ENCODE results near the gene KCNT2. TPM values are rescaled to one million over a fixed set of nuclear protein-coding genes. Genes with fewer than 3 reads are reported as not detected.

Gene KCNT2
- total and polyA plus RNA-seq, 4 donors, result 1.7 to 11.2 (median 6.8) TPM

DNA sequence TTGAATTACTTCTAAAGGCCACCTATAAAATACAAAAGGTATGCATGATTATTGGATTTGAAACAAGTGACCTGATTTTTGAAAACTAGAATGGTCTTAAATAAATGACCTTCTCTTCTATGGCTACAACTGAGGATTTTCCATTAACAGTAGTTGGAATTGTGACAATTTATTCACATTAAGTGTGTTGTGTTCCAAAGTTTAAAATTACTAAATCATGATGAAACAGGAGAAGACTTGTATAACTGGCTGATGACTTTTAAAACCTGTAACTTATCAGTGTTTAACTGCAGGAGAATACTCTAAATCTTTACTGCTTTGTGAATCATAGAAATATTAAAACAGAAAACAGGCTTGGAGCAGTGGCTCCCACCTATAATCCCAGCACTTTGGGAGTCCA lies 4.6 kb downstream of the KCNT2 start:
- Histone ChIP-seq H3K9ac (ENCODE audit: low read depth in 1 of 2, low read length in 2 of 2) (no peak overlapping the region), H3K4me3 (ENCODE audit: low read depth in 1 of 3, low read length in 3 of 3) (no peak overlapping the region), H3K27ac (ENCODE audit: low read depth in 1 of 2, low read length in 2 of 2) (peak overlapping the region; percentile 62 to 70), H3K4me1 (ENCODE audit: control insufficient read depth in 4 of 4, insufficient read depth in 4 of 4, low read length in 3 of 4) (peaks cover 3 to 38% (median 18%) of the 10 kb centered on the region in 4 donors), H3K9me3 (ENCODE audit: control insufficient read depth in 4 of 4, low read length in 3 of 4) (no peaks in the 10 kb centered on the region), H3K36me3 (ENCODE audit: control insufficient read depth in 4 of 4, insufficient read depth in 3 of 4, low read depth in 1 of 4, low read length in 3 of 4) (no peaks in the 10 kb centered on the region), H3K27me3 (ENCODE audit: control insufficient read depth in 4 of 4, insufficient read depth in 4 of 4, low read length in 3 of 4) (no peaks in the 10 kb centered on the region)
- DNase-seq (ENCODE audit: low spot score), result no peak
- TF ChIP-seq GABPA (IDR thresholded peaks at IDR 0.05 in 1 of 2, conservative IDR thresholded peaks at IDR 0.05 in 1 of 2) (no peak), FOXA1 (IDR thresholded peaks at IDR 0.05) (no peak), RXRA (IDR thresholded peaks at IDR 0.05) (peak in 1 of 2 donors; percentile 34), HNF4A (conservative IDR thresholded peaks at IDR 0.05) (peak; percentile 78 to 79), EGR1 (IDR thresholded peaks at IDR 0.05; ENCODE audit: low read depth in 2 of 2) (no peak), NR2F2 (IDR thresholded peaks at IDR 0.05) (no peak), YY1 (IDR thresholded peaks at IDR 0.05) (peak; percentile 44), ZBTB33 (IDR thresholded peaks at IDR 0.05) (no peak), SP1 (IDR thresholded peaks at IDR 0.05) (peak; percentile 30), RAD21 (IDR thresholded peaks at IDR 0.05) (peak; percentile 24 to 28)
- TF ChIP-seq, protein P1, sequence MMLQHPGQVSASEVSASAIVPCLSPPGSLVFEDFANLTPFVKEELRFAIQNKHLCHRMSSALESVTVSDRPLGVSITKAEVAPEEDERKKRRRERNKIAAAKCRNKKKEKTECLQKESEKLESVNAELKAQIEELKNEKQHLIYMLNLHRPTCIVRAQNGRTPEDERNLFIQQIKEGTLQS (IDR thresholded peaks at IDR 0.05), result peak; percentile 76
- TF ChIP-seq, protein P2, sequence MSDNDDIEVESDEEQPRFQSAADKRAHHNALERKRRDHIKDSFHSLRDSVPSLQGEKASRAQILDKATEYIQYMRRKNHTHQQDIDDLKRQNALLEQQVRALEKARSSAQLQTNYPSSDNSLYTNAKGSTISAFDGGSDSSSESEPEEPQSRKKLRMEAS (IDR thresholded peaks at IDR 0.05), result no peak

DNA sequence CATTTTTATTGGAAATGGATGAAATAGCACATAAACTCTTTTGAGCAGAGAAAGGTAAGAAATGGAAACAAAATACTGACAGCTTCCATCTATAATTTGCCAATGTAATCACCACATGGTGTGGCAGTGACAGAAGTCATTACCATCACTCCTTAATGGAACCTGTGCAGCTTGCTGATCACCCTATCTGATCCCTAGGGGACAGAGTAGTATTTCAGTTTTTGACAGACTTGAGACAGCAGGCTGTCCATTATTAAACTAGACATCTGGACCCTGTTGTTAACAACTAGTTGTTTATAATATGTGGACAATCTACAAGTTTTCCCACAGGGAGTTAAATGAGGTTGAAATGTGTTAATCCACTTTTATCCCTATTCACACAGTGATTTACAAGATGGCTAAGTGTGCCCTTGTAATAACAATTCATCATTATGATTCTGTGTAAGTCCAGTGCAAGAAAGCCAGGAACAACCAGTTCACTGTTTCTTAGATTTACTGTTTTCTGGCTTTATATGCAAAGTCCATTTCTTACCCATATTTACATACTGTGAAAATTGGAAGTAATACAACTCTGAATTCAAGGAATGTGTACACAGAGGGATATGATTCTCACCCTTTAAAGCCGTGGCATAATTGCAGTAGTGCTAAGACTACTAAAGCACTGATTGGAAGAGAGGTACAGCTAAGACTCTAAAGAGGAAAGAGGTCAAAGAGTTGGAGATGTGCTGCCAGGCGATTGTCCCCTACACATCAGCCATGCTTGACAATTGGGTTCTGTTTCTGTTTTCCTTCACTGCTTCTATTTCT lies 9.1 kb downstream of the KCNT2 start:
- Histone ChIP-seq H3K4me1 (ENCODE audit: control insufficient read depth in 4 of 4, insufficient read depth in 4 of 4, low read length in 3 of 4) (peaks cover 2 to 11% (median 5%) of the 10 kb centered on the region in 4 donors), H3K4me3 (ENCODE audit: low read depth in 1 of 3, low read length in 3 of 3) (no peak overlapping the region), H3K27me3 (ENCODE audit: control insufficient read depth in 4 of 4, insufficient read depth in 4 of 4, low read length in 3 of 4) (no peaks in the 10 kb centered on the region), H3K36me3 (ENCODE audit: control insufficient read depth in 4 of 4, insufficient read depth in 3 of 4, low read depth in 1 of 4, low read length in 3 of 4) (peaks cover 0 to 2% (median 0%) of the 10 kb centered on the region in 4 donors), H3K27ac (ENCODE audit: low read depth in 1 of 2, low read length in 2 of 2) (no peak overlapping the region), H3K9me3 (ENCODE audit: control insufficient read depth in 4 of 4, low read length in 3 of 4) (no peaks in the 10 kb centered on the region), H3K9ac (ENCODE audit: low read depth in 1 of 2, low read length in 2 of 2) (no peak overlapping the region)
- no peak for DNase-seq (ENCODE audit: low spot score)
- TF ChIP-seq HNF4A (conservative IDR thresholded peaks at IDR 0.05) (peak in 1 of 2 donors; percentile 42), FOXA2 (IDR thresholded peaks at IDR 0.05) (peak; percentile 37)
- TF ChIP-seq, protein P2 (IDR thresholded peaks at IDR 0.05), result no peak
- 50% methylated on average over 2 of the region's 2 CpGs for WGBS

DNA sequence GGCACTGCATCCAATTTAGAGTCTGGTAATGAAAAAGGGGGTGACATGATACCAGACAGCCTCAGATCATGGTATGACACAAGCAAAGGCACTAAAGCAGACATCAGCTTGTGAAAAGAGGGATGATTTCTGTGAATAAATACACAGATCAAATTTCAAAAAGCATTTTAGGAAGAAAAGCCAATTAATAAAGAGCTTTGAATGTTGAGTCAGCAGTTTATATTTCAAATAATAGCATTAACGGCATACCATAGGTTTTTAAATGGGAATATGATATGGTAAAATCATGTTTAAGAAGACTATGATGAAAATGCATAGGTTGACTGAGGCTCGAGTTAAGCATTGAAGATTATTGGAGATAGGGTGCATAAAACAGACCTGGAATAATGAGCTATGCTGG lies 13.5 kb downstream of the KCNT2 start:
- no peaks in the 10 kb centered on the region for H3K9me3 ChIP-seq (ENCODE audit: control insufficient read depth in 4 of 4, low read length in 3 of 4)
- WGBS, result 87% methylated on average over 2 of the region's 2 CpGs
- H3K9ac ChIP-seq (ENCODE audit: low read depth in 1 of 2, low read length in 2 of 2), result no peak overlapping the region
- no peak overlapping the region for H3K27ac ChIP-seq (ENCODE audit: low read depth in 1 of 2, low read length in 2 of 2)
- no peak overlapping the region for H3K4me3 ChIP-seq (ENCODE audit: low read depth in 1 of 3, low read length in 3 of 3)
- TF ChIP-seq, protein P2 (IDR thresholded peaks at IDR 0.05), result no peak
- no peak for TF ChIP-seq YY1 (IDR thresholded peaks at IDR 0.05)
- TF ChIP-seq JUND (IDR thresholded peaks at IDR 0.05), result no peak
- no peak for TF ChIP-seq EGR1 (IDR thresholded peaks at IDR 0.05; ENCODE audit: low read depth in 2 of 2)
- TF ChIP-seq HNF4A (conservative IDR thresholded peaks at IDR 0.05), result no peak
- TF ChIP-seq NR2F2 (IDR thresholded peaks at IDR 0.05), result no peak
- TF ChIP-seq FOXA2 (IDR thresholded peaks at IDR 0.05), result no peak
- TF ChIP-seq FOXA1 (IDR thresholded peaks at IDR 0.05), result no peak
- peaks cover 0 to 2% (median 0%) of the 10 kb centered on the region in 4 donors for H3K36me3 ChIP-seq (ENCODE audit: control insufficient read depth in 4 of 4, insufficient read depth in 3 of 4, low read depth in 1 of 4, low read length in 3 of 4)
- DNase-seq (ENCODE audit: low spot score), result no peak
- peaks cover 0 to 15% (median 5%) of the 10 kb centered on the region in 4 donors for H3K4me1 ChIP-seq (ENCODE audit: control insufficient read depth in 4 of 4, insufficient read depth in 4 of 4, low read length in 3 of 4)
- no peaks in the 10 kb centered on the region for H3K27me3 ChIP-seq (ENCODE audit: control insufficient read depth in 4 of 4, insufficient read depth in 4 of 4, low read length in 3 of 4)

All from liver (tissue), 9 donors.